HFFc6 (cell line): Measurements from ENCODE around the gene PARD3. TPM values are rescaled to one million over a fixed set of nuclear protein-coding genes. Genes with fewer than 3 reads are reported as not detected.
"Not testable (repeated sequence)": the region's sequence is repeated elsewhere in the genome, so short reads cannot be mapped to it uniquely, and the experiment has no call there.

Experiments used
- DNase-seq: peaks from one replicate; pipeline ENCODE4 v3.0.0-alpha.2; 2018
- H3K27ac Mint-ChIP-seq: 2 replicates; pipeline ENCODE4 v1.8.0; 2020; ENCODE audit warnings: mild to moderate bottlenecking, mixed read lengths
- H3K27me3 Mint-ChIP-seq: 2 replicates; pipeline ENCODE4 v1.8.0; 2021; ENCODE audit warnings: mild to moderate bottlenecking, moderate library complexity, mixed read lengths; ENCODE audit not compliant: insufficient read depth
- H3K36me3 Mint-ChIP-seq: 2 replicates; pipeline ENCODE4 v1.8.0; 2021; ENCODE audit warnings: low read depth, mixed read lengths
- H3K4me1 Mint-ChIP-seq: 2 replicates; pipeline ENCODE4 v1.8.0; 2020; ENCODE audit warnings: low read depth, mixed read lengths
- H3K4me3 Mint-ChIP-seq: 2 replicates; pipeline ENCODE4 v1.8.0; 2020; ENCODE audit warnings: mild to moderate bottlenecking, moderate library complexity, mixed read lengths
- H3K9me3 Mint-ChIP-seq: 2 replicates; pipeline ENCODE4 v1.8.0; 2020; ENCODE audit warnings: mild to moderate bottlenecking, mixed read lengths
- CTCF ChIP-seq: fragments of 200-600 bp; sonication (generic); IDR thresholded peaks from 2 replicates; pipeline ENCODE4 v1.5.0; 2021; ENCODE audit warnings: antibody characterized with exemption, mild to moderate bottlenecking
- total RNA-seq, 6 experiments: library from RNA; stranded (reverse); fragmentation: NEBNext Ultra II Directional; extraction: Animal tissue kit (Norgen Biotek cat#: 25700); gene quantifications; 2 replicates in 1 of 6; 3 replicates in 5 of 6; pipeline ENCODE4 v1.2.3, GENCODE V29; 2021

PARD3 gene
- total RNA-seq, 6 experiments from 2014 or later, result 19.9 to 24.3 (median 23.1) TPM

- no peak for TF ChIP-seq CTCF
- DNase-seq, result no peak
- no peak overlapping the region for H3K4me3 Mint-ChIP-seq
- no peaks in the 10 kb centered on the region for H3K36me3 Mint-ChIP-seq
- H3K9me3 Mint-ChIP-seq, result no peaks in the 10 kb centered on the region
- no peak overlapping the region for H3K27ac Mint-ChIP-seq
- H3K4me1 Mint-ChIP-seq, result peaks cover 14% of the 10 kb centered on the region
- no peaks in the 10 kb centered on the region for H3K27me3 Mint-ChIP-seq
Measured at GRCh38 chr10:34273340-34273739, 541.8 kb downstream of the PARD3 start.

GRCh38 chr10:34272316-34272715, 542.8 kb downstream of the PARD3 start:
- DNase-seq, result no peak
- no peaks in the 10 kb centered on the region for H3K27me3 Mint-ChIP-seq
- peaks cover 14% of the 10 kb centered on the region for H3K4me1 Mint-ChIP-seq
- H3K36me3 Mint-ChIP-seq, result no peaks in the 10 kb centered on the region; the same call in 1 of the 2 replicates
- H3K9me3 Mint-ChIP-seq, result no peaks in the 10 kb centered on the region
- no peak overlapping the region for H3K4me3 Mint-ChIP-seq
- TF ChIP-seq CTCF, result no peak
- H3K27ac Mint-ChIP-seq, result no peak overlapping the region

GRCh38 chr10:34268410-34268809, 546.7 kb downstream of the PARD3 start:
- H3K27me3 Mint-ChIP-seq, H3K27ac Mint-ChIP-seq, H3K4me1 Mint-ChIP-seq, DNase-seq, H3K36me3 Mint-ChIP-seq, H3K9me3 Mint-ChIP-seq, H3K4me3 Mint-ChIP-seq: not testable (repeated sequence)

- H3K4me1 Mint-ChIP-seq, result no peaks in the 10 kb centered on the region
- DNase-seq, result peak; percentile 26
- H3K9me3 Mint-ChIP-seq, result no peaks in the 10 kb centered on the region
- no peaks in the 10 kb centered on the region for H3K27me3 Mint-ChIP-seq
- peak; percentile 56 for TF ChIP-seq CTCF
- no peaks in the 10 kb centered on the region; the same call in 1 of the 2 replicates for H3K36me3 Mint-ChIP-seq
- H3K27ac Mint-ChIP-seq, result no peak overlapping the region
- H3K4me3 Mint-ChIP-seq, result no peak overlapping the region
Measured at GRCh38 chr10:34262985-34263384, 552.1 kb downstream of the PARD3 start.

- H3K27me3 Mint-ChIP-seq, result no peaks in the 10 kb centered on the region; the same call in 1 of the 2 replicates
- H3K27ac Mint-ChIP-seq, result no peak overlapping the region
- no peaks in the 10 kb centered on the region for H3K9me3 Mint-ChIP-seq
- no peak for TF ChIP-seq CTCF
- H3K4me3 Mint-ChIP-seq, result no peak overlapping the region
- no peaks in the 10 kb centered on the region for H3K36me3 Mint-ChIP-seq
- H3K4me1 Mint-ChIP-seq, result no peaks in the 10 kb centered on the region
- DNase-seq, result no peak
Measured at GRCh38 chr10:34260904-34261303, 554.2 kb downstream of the PARD3 start.

GRCh38 chr10:34256216-34256615, 558.9 kb downstream of the PARD3 start:
- Mint-ChIP-seq H3K27ac (no peak overlapping the region), H3K9me3 (no peaks in the 10 kb centered on the region), H3K27me3 (no peaks in the 10 kb centered on the region; the same call in 1 of the 2 replicates)

More at GRCh38 chr10:34256216-34256615, 558.9 kb downstream of the PARD3 start:
- Mint-ChIP-seq H3K4me3 (no peak overlapping the region), H3K4me1 (peaks cover 10% of the 10 kb centered on the region), H3K36me3 (no peaks in the 10 kb centered on the region)
- no peak for DNase-seq
- no peak for TF ChIP-seq CTCF
